ENCODE results near the gene SIRT7. TPM values are rescaled to one million over a fixed set of nuclear protein-coding genes. Genes with fewer than 3 reads are reported as not detected.

SIRT7 gene
- total RNA-seq, 1 donor from 2014 or later = 30.2 TPM

- Histone ChIP-seq H3K27ac (ENCODE audit: low read depth, low read length) (no peak overlapping the region), H3K4me3 (ENCODE audit: insufficient read depth, low read depth, low read length) (peak overlapping the region; percentile 60), H3K36me3 (ENCODE audit: insufficient read depth, low read length) (no peaks in the 10 kb centered on the region), H3K4me1 (ENCODE audit: insufficient read depth, low read length) (peaks cover 25% of the 10 kb centered on the region), H4K20me1 (ENCODE audit: insufficient read depth, low read length) (peaks cover 56% of the 10 kb centered on the region), H3K4me2 (ENCODE audit: low read length) (peak overlapping the region; percentile 83), H3K9me3 (ENCODE audit: insufficient read depth, low read depth, low read length) (no peaks in the 10 kb centered on the region), H3K79me2 (ENCODE audit: insufficient read depth, low read length) (peaks cover 34% of the 10 kb centered on the region), H2AFZ (ENCODE audit: low read depth, low read length) (peak overlapping the region; percentile 77), H3K27me3 (ENCODE audit: insufficient read depth, low read length) (no peaks in the 10 kb centered on the region), H3K9ac (ENCODE audit: low read length) (peak overlapping the region; percentile 88)
- peak overlapping the region; percentile 76 for H3K4me3 Mint-ChIP-seq (ENCODE audit: unreplicated experiment)
- H3K36me3 Mint-ChIP-seq (ENCODE audit: low read depth, unreplicated experiment) = peaks cover 6% of the 10 kb centered on the region
- peak overlapping the region; percentile 69 for H3K27ac Mint-ChIP-seq (ENCODE audit: unreplicated experiment)
- peaks cover 14% of the 10 kb centered on the region for H3K4me1 Mint-ChIP-seq (ENCODE audit: low read depth, unreplicated experiment)
- DNase-seq (ENCODE audit: low read depth) (no peak), FAIRE-seq (no peak)
- H3K9me3 Mint-ChIP-seq (ENCODE audit: unreplicated experiment) = no peaks in the 10 kb centered on the region
- H3K27me3 Mint-ChIP-seq (ENCODE audit: low read depth, unreplicated experiment) = no peaks in the 10 kb centered on the region
- TF ChIP-seq EZH2 (IDR thresholded peaks at IDR 0.05; ENCODE audit: insufficient read depth, low read length) (peak; percentile 36), CTCF (IDR thresholded peaks at IDR 0.05; ENCODE audit: insufficient read depth, low read depth, low read length) (no peak)
These were observed 10.7 kb upstream of the SIRT7 start for GRCh38 chr17:81928544-81929252.

- Histone ChIP-seq H4K20me1 (ENCODE audit: insufficient read depth, low read length) (peaks cover 58% of the 10 kb centered on the region), H2AFZ (ENCODE audit: low read depth, low read length) (peak within 1 kb of the TSS; percentile 77), H3K4me3 (ENCODE audit: insufficient read depth, low read depth, low read length) (peak within 1 kb of the TSS; percentile 66), H3K9ac (ENCODE audit: low read length) (peak within 1 kb of the TSS; percentile 88), H3K27me3 (ENCODE audit: insufficient read depth, low read length) (no peaks in the 10 kb centered on the region), H3K27ac (ENCODE audit: low read depth, low read length) (peak within 1 kb of the TSS; percentile 87), H3K4me1 (ENCODE audit: insufficient read depth, low read length) (peaks cover 32% of the 10 kb centered on the region), H3K79me2 (ENCODE audit: insufficient read depth, low read length) (peaks cover 42% of the 10 kb centered on the region), H3K36me3 (ENCODE audit: insufficient read depth, low read length) (no peaks in the 10 kb centered on the region), H3K4me2 (ENCODE audit: low read length) (peak within 1 kb of the TSS; percentile 94), H3K9me3 (ENCODE audit: insufficient read depth, low read depth, low read length) (no peaks in the 10 kb centered on the region)
- H3K4me3 Mint-ChIP-seq (ENCODE audit: unreplicated experiment) = peak within 1 kb of the TSS; percentile 93
- no peak for FAIRE-seq
- no peaks in the 10 kb centered on the region for H3K36me3 Mint-ChIP-seq (ENCODE audit: low read depth, unreplicated experiment)
- TF ChIP-seq CTCF (IDR thresholded peaks at IDR 0.05; ENCODE audit: insufficient read depth, low read depth, low read length) (peak; percentile 5), EZH2 (IDR thresholded peaks at IDR 0.05; ENCODE audit: insufficient read depth, low read length) (no peak)
- H3K27ac Mint-ChIP-seq (ENCODE audit: unreplicated experiment) = peak within 1 kb of the TSS; percentile 98
- peaks cover 14% of the 10 kb centered on the region for H3K4me1 Mint-ChIP-seq (ENCODE audit: low read depth, unreplicated experiment)
- H3K9me3 Mint-ChIP-seq (ENCODE audit: unreplicated experiment) = no peaks in the 10 kb centered on the region
- H3K27me3 Mint-ChIP-seq (ENCODE audit: low read depth, unreplicated experiment) = no peaks in the 10 kb centered on the region
- DNase-seq (ENCODE audit: low read depth) = peak; percentile 75
These were observed 9.9 kb upstream of the SIRT7 start, which contains the start of gene MAFG for GRCh38 chr17:81927653-81928543. Gene MAFG (minus strand): TSS chr17:81927735. CDS start chr17:81923185, 4,550 bp downstream.
